CD4-positive, alpha-beta T cell treated with Interleukin-15 for 1 hour (primary cell): ENCODE measurements around the gene TRIM24.

Experiments used
- DNase-seq: peaks from one replicate; pipeline ENCODE4 v3.0.0-alpha.2; 2020

The TRIM24 gene

GRCh38 chr7:138584283-138584682, 124.2 kb downstream of the TRIM24 start:
- DNase-seq = no peak

- DNase-seq = no peak
These were observed 124.6 kb downstream of the TRIM24 start for GRCh38 chr7:138584696-138585095.

GRCh38 chr7:138585283-138585993, 125.4 kb downstream of the TRIM24 start:
- no peak for DNase-seq

GRCh38 chr7:138587485-138587884, 127.4 kb downstream of the TRIM24 start:
- no peak for DNase-seq

- DNase-seq = no peak
These were observed 128.9 kb downstream of the TRIM24 start for GRCh38 chr7:138588986-138589385.

- no peak for DNase-seq
These were observed 130.1 kb downstream of the TRIM24 start for GRCh38 chr7:138590154-138590553.

GRCh38 chr7:138595454-138595853, 135.4 kb downstream of the TRIM24 start:
- no peak for DNase-seq

- no peak for DNase-seq
These were observed 142.4 kb downstream of the TRIM24 start for GRCh38 chr7:138602451-138602850.

GRCh38 chr7:138603549-138604318, 143.7 kb downstream of the TRIM24 start:
- no peak for DNase-seq

GRCh38 chr7:138606236-138606635, 146.2 kb downstream of the TRIM24 start:
- DNase-seq = no peak

GRCh38 chr7:138607216-138608126, 147.4 kb downstream of the TRIM24 start:
- DNase-seq = no peak

GRCh38 chr7:138608275-138608674, 148.2 kb downstream of the TRIM24 start:
- DNase-seq = no peak

- DNase-seq = no peak
These were observed 150.7 kb downstream of the TRIM24 start for GRCh38 chr7:138610671-138611170.

- no peak for DNase-seq
These were observed 153.6 kb downstream of the TRIM24 start for GRCh38 chr7:138613630-138614029.

- no peak for DNase-seq
These were observed 156.0 kb downstream of the TRIM24 start for GRCh38 chr7:138616085-138616484.

- no peak for DNase-seq
These were observed 158.4 kb downstream of the TRIM24 start for GRCh38 chr7:138618506-138618905.

- DNase-seq = no peak
These were observed 158.9 kb downstream of the TRIM24 start for GRCh38 chr7:138618933-138619332.

GRCh38 chr7:138622841-138623240, 162.8 kb downstream of the TRIM24 start:
- no peak for DNase-seq

- DNase-seq = no peak
These were observed 165.2 kb downstream of the TRIM24 start for GRCh38 chr7:138625084-138625848.

GRCh38 chr7:138625849-138626230, 165.8 kb downstream of the TRIM24 start:
- no peak for DNase-seq

GRCh38 chr7:138626846-138627245, 166.8 kb downstream of the TRIM24 start:
- no peak for DNase-seq

GRCh38 chr7:138627361-138627760, 167.3 kb downstream of the TRIM24 start:
- no peak for DNase-seq
